ENCODE data around the gene KBTBD13.

DNA sequence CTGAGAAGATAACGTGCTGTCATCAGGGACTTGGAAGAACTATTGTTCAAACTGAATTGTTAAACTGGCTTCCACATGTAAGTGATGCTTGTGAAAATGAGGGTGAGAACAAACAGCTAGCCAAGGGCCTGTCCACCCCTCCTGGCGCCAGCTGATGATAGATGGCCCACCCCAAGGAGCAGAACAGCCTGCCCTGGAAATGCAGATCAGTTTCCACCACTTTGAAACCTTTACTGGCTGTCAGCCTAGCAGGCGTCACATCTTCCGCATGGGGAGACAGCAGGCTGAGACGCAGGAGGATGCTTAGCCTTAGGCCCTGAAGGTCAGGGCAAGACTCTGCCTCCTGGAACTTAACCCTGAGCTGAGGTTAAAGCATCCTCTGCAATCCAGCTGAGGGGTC is 37.7 kb upstream of the KBTBD13 start:
- TF ChIP-seq, protein P1, sequence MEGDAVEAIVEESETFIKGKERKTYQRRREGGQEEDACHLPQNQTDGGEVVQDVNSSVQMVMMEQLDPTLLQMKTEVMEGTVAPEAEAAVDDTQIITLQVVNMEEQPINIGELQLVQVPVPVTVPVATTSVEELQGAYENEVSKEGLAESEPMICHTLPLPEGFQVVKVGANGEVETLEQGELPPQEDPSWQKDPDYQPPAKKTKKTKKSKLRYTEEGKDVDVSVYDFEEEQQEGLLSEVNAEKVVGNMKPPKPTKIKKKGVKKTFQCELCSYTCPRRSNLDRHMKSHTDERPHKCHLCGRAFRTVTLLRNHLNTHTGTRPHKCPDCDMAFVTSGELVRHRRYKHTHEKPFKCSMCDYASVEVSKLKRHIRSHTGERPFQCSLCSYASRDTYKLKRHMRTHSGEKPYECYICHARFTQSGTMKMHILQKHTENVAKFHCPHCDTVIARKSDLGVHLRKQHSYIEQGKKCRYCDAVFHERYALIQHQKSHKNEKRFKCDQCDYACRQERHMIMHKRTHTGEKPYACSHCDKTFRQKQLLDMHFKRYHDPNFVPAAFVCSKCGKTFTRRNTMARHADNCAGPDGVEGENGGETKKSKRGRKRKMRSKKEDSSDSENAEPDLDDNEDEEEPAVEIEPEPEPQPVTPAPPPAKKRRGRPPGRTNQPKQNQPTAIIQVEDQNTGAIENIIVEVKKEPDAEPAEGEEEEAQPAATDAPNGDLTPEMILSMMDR (conservative IDR thresholded peaks at IDR 0.05; ENCODE audit: low read depth, low read length): no peak
- TF ChIP-seq EZH2 (IDR thresholded peaks at IDR 0.05; ENCODE audit: low read length, unreplicated experiment): no peak
- TF ChIP-seq EZH2phosphoT487 (IDR thresholded peaks at IDR 0.05; ENCODE audit: borderline replicate concordance, low read length): no peak
